ENCODE results near the gene CUX1. TPM values are rescaled to one million over a fixed set of nuclear protein-coding genes. Genes with fewer than 3 reads are reported as not detected.

The CUX1 gene
- total RNA-seq, 1 donor from 2014 or later: 89.1 TPM

GRCh38 chr7:102063690-102064180, 246.3 kb downstream of the CUX1 start:
- TF ChIP-seq CTCF (IDR thresholded peaks at IDR 0.05): no peak
- no peaks in the 10 kb centered on the region for H3K27me3 Mint-ChIP-seq (ENCODE audit: unreplicated experiment)
- H3K4me3 Mint-ChIP-seq (ENCODE audit: unreplicated experiment): no peak overlapping the region
- no peak for DNase-seq (ENCODE audit: extremely low spot score, unreplicated experiment)
- H3K9me3 Mint-ChIP-seq (ENCODE audit: unreplicated experiment): no peaks in the 10 kb centered on the region
- no peaks in the 10 kb centered on the region for H3K36me3 Mint-ChIP-seq (ENCODE audit: unreplicated experiment)
- no peak overlapping the region for H3K27ac Mint-ChIP-seq (ENCODE audit: unreplicated experiment)
- H3K4me1 Mint-ChIP-seq (ENCODE audit: unreplicated experiment): peaks cover 11% of the 10 kb centered on the region

- Mint-ChIP-seq H3K36me3 (ENCODE audit: unreplicated experiment) (peaks cover 4% of the 10 kb centered on the region), H3K4me3 (ENCODE audit: unreplicated experiment) (no peak overlapping the region), H3K4me1 (ENCODE audit: unreplicated experiment) (peaks cover 11% of the 10 kb centered on the region), H3K27me3 (ENCODE audit: unreplicated experiment) (no peaks in the 10 kb centered on the region), H3K27ac (ENCODE audit: unreplicated experiment) (no peak overlapping the region), H3K9me3 (ENCODE audit: unreplicated experiment) (no peaks in the 10 kb centered on the region)
- TF ChIP-seq CTCF (IDR thresholded peaks at IDR 0.05): no peak
- no peak for DNase-seq (ENCODE audit: extremely low spot score, unreplicated experiment)
These were observed 247.1 kb downstream of the CUX1 start for GRCh38 chr7:102064361-102065025.

- no peak for DNase-seq (ENCODE audit: extremely low spot score, unreplicated experiment)
- Mint-ChIP-seq H3K36me3 (ENCODE audit: unreplicated experiment) (peaks cover 5% of the 10 kb centered on the region), H3K27me3 (ENCODE audit: unreplicated experiment) (no peaks in the 10 kb centered on the region), H3K9me3 (ENCODE audit: unreplicated experiment) (no peaks in the 10 kb centered on the region), H3K4me3 (ENCODE audit: unreplicated experiment) (no peak overlapping the region), H3K4me1 (ENCODE audit: unreplicated experiment) (peaks cover 11% of the 10 kb centered on the region), H3K27ac (ENCODE audit: unreplicated experiment) (no peak overlapping the region)
- no peak for TF ChIP-seq CTCF (IDR thresholded peaks at IDR 0.05)
These were observed 247.8 kb downstream of the CUX1 start for GRCh38 chr7:102065226-102065625.

- Mint-ChIP-seq H3K4me3 (ENCODE audit: unreplicated experiment) (no peak overlapping the region), H3K4me1 (ENCODE audit: unreplicated experiment) (peaks cover 11% of the 10 kb centered on the region), H3K27me3 (ENCODE audit: unreplicated experiment) (no peaks in the 10 kb centered on the region), H3K36me3 (ENCODE audit: unreplicated experiment) (peaks cover 8% of the 10 kb centered on the region), H3K27ac (ENCODE audit: unreplicated experiment) (no peak overlapping the region), H3K9me3 (ENCODE audit: unreplicated experiment) (no peaks in the 10 kb centered on the region)
- no peak for DNase-seq (ENCODE audit: extremely low spot score, unreplicated experiment)
- no peak for TF ChIP-seq CTCF (IDR thresholded peaks at IDR 0.05)
These were observed 249.1 kb downstream of the CUX1 start for GRCh38 chr7:102066476-102066875.

- H3K4me1 Mint-ChIP-seq (ENCODE audit: unreplicated experiment): peaks cover 10% of the 10 kb centered on the region
- TF ChIP-seq CTCF (IDR thresholded peaks at IDR 0.05): no peak
- DNase-seq (ENCODE audit: extremely low spot score, unreplicated experiment): no peak
- H3K9me3 Mint-ChIP-seq (ENCODE audit: unreplicated experiment): peaks cover 4% of the 10 kb centered on the region
- H3K36me3 Mint-ChIP-seq (ENCODE audit: unreplicated experiment): peaks cover 18% of the 10 kb centered on the region
- no peak overlapping the region for H3K27ac Mint-ChIP-seq (ENCODE audit: unreplicated experiment)
- no peak overlapping the region for H3K4me3 Mint-ChIP-seq (ENCODE audit: unreplicated experiment)
- H3K27me3 Mint-ChIP-seq (ENCODE audit: unreplicated experiment): no peaks in the 10 kb centered on the region
These were observed 251.4 kb downstream of the CUX1 start for GRCh38 chr7:102068846-102069245.
